ENCODE data around the gene RFWD3. TPM values are rescaled to one million over a fixed set of nuclear protein-coding genes. Genes with fewer than 3 reads are reported as not detected.

The RFWD3 gene
- total RNA-seq, 1 donor from 2014 or later, result 17.7 TPM

GRCh38 chr16:74699666-74700065 lies 33.0 kb upstream of the RFWD3 start:
- H3K27ac ChIP-seq (ENCODE audit: low read depth, low read length), result no peak overlapping the region
- peak overlapping the region in 2 of 3 donors; percentile 80 to 84 for H3K4me3 ChIP-seq (ENCODE audit: low read length in 3 of 3)
- H3K4me1 ChIP-seq (ENCODE audit: control insufficient read depth in 3 of 3, insufficient read depth in 3 of 3, low read length in 3 of 3), result peaks cover 8 to 13% (median 8%) of the 10 kb centered on the region in 3 donors

DNA sequence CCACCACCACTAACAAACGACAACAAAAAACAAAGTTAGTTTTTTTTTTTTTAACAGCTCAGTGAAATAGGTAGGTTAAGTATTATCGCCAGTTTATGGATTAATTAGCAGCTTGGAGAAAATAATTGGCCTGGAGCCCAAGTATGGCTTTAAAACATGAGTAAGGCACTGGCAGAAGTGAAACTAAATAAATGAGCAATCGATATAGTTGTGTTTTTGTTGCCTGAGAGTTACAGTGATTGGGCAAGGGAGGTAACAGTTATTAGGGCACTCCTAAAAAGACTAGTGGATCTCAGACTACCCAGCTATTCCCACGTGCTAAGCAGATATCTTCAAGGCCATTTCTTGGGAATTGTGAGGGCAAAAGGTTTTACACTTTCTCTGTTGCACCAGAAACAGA lies 31.5 kb upstream of the RFWD3 start:
- H3K9ac ChIP-seq (ENCODE audit: low read depth in 1 of 3, low read length in 3 of 3), result no peak overlapping the region
- H3K9me3 ChIP-seq (ENCODE audit: control insufficient read depth in 3 of 3, low read length in 3 of 3), result no peaks in the 10 kb centered on the region
- peaks cover 0 to 7% (median 4%) of the 10 kb centered on the region in 3 donors for H3K27me3 ChIP-seq (ENCODE audit: control insufficient read depth in 3 of 3, insufficient read depth in 3 of 3, low read length in 3 of 3)
- H3K27ac ChIP-seq (ENCODE audit: low read depth, low read length), result no peak overlapping the region
- H3K4me1 ChIP-seq (ENCODE audit: control insufficient read depth in 3 of 3, insufficient read depth in 3 of 3, low read length in 3 of 3), result peaks cover 8 to 13% (median 8%) of the 10 kb centered on the region in 3 donors
- H3K4me3 ChIP-seq (ENCODE audit: low read length in 3 of 3), result no peak overlapping the region
- H3K36me3 ChIP-seq (ENCODE audit: control insufficient read depth in 3 of 3, insufficient read depth in 3 of 3, low read length in 3 of 3), result no peaks in the 10 kb centered on the region

More at GRCh38 chr16:74699666-74700065, 33.0 kb upstream of the RFWD3 start:
- Histone ChIP-seq H3K9ac (ENCODE audit: low read depth in 1 of 3, low read length in 3 of 3) (no peak overlapping the region), H3K27me3 (ENCODE audit: control insufficient read depth in 3 of 3, insufficient read depth in 3 of 3, low read length in 3 of 3) (peaks cover 0 to 7% (median 4%) of the 10 kb centered on the region in 3 donors), H3K36me3 (ENCODE audit: control insufficient read depth in 3 of 3, insufficient read depth in 3 of 3, low read length in 3 of 3) (no peaks in the 10 kb centered on the region), H3K9me3 (ENCODE audit: control insufficient read depth in 3 of 3, low read length in 3 of 3) (no peaks in the 10 kb centered on the region)

- Histone ChIP-seq H3K9me3 (ENCODE audit: control insufficient read depth in 3 of 3, low read length in 3 of 3) (no peaks in the 10 kb centered on the region), H3K4me1 (ENCODE audit: control insufficient read depth in 3 of 3, insufficient read depth in 3 of 3, low read length in 3 of 3) (peaks cover 3 to 7% (median 7%) of the 10 kb centered on the region in 3 donors), H3K27me3 (ENCODE audit: control insufficient read depth in 3 of 3, insufficient read depth in 3 of 3, low read length in 3 of 3) (peaks cover 0 to 7% (median 4%) of the 10 kb centered on the region in 3 donors), H3K27ac (ENCODE audit: low read depth, low read length) (peak overlapping the region; percentile 4), H3K36me3 (ENCODE audit: control insufficient read depth in 3 of 3, insufficient read depth in 3 of 3, low read length in 3 of 3) (peaks cover 0 to 8% (median 5%) of the 10 kb centered on the region in 3 donors), H3K4me3 (ENCODE audit: low read length in 3 of 3) (peak overlapping the region; percentile 71 to 85 (median 84)), H3K9ac (ENCODE audit: low read depth in 1 of 3, low read length in 3 of 3) (peak overlapping the region; percentile 4 to 77 (median 71))
Measured at GRCh38 chr16:74695450-74696422, 29.1 kb upstream of the RFWD3 start.

GRCh38 chr16:74691093-74691855 lies 24.6 kb upstream of the RFWD3 start:
- H3K27ac ChIP-seq (ENCODE audit: low read depth, low read length), result no peak overlapping the region
- H3K9me3 ChIP-seq (ENCODE audit: control insufficient read depth in 3 of 3, low read length in 3 of 3), result no peaks in the 10 kb centered on the region
- H3K4me1 ChIP-seq (ENCODE audit: control insufficient read depth in 3 of 3, insufficient read depth in 3 of 3, low read length in 3 of 3), result no peaks in the 10 kb centered on the region
- H3K4me3 ChIP-seq (ENCODE audit: low read length in 3 of 3), result no peak overlapping the region
- H3K9ac ChIP-seq (ENCODE audit: low read depth in 1 of 3, low read length in 3 of 3), result no peak overlapping the region
- peaks cover 0 to 8% (median 5%) of the 10 kb centered on the region in 3 donors for H3K36me3 ChIP-seq (ENCODE audit: control insufficient read depth in 3 of 3, insufficient read depth in 3 of 3, low read length in 3 of 3)
- H3K27me3 ChIP-seq (ENCODE audit: control insufficient read depth in 3 of 3, insufficient read depth in 3 of 3, low read length in 3 of 3), result no peaks in the 10 kb centered on the region

- H3K4me1 ChIP-seq (ENCODE audit: control insufficient read depth in 3 of 3, insufficient read depth in 3 of 3, low read length in 3 of 3), result no peaks in the 10 kb centered on the region
- peaks cover 0 to 5% (median 2%) of the 10 kb centered on the region in 3 donors for H3K36me3 ChIP-seq (ENCODE audit: control insufficient read depth in 3 of 3, insufficient read depth in 3 of 3, low read length in 3 of 3)
- no peak overlapping the region for H3K27ac ChIP-seq (ENCODE audit: low read depth, low read length)
Measured at GRCh38 chr16:74682556-74682955, 15.9 kb upstream of the RFWD3 start.

DNA sequence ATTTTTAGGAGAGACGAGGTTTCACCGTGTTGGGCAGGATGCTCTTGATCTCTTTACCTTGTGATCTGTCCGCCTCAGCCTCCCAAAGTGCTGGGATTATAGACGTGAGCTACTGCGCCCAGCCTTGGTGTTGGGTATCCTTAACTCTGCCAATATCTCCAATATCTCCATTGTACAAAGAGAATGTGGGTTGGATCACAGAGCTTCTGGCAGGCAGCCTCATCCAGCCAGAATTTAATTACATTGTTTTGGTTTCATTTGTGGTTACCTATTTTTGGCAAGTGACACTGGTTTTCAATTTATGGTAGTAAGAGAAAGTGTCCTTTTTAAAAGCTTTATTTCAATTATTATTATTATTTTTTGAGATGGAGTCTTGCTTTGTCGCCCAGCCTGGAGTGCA lies 14.0 kb upstream of the RFWD3 start:
- H3K9ac ChIP-seq (ENCODE audit: low read depth in 1 of 3, low read length in 3 of 3), result no peak overlapping the region
- H3K27me3 ChIP-seq (ENCODE audit: control insufficient read depth in 3 of 3, insufficient read depth in 3 of 3, low read length in 3 of 3), result no peaks in the 10 kb centered on the region
- H3K36me3 ChIP-seq (ENCODE audit: control insufficient read depth in 3 of 3, insufficient read depth in 3 of 3, low read length in 3 of 3), result peaks cover 0 to 8% (median 4%) of the 10 kb centered on the region in 3 donors
- H3K4me1 ChIP-seq (ENCODE audit: control insufficient read depth in 3 of 3, insufficient read depth in 3 of 3, low read length in 3 of 3), result no peaks in the 10 kb centered on the region
- no peak overlapping the region for H3K4me3 ChIP-seq (ENCODE audit: low read length in 3 of 3)
- H3K27ac ChIP-seq (ENCODE audit: low read depth, low read length), result no peak overlapping the region
- no peaks in the 10 kb centered on the region for H3K9me3 ChIP-seq (ENCODE audit: control insufficient read depth in 3 of 3, low read length in 3 of 3)

More at GRCh38 chr16:74682556-74682955, 15.9 kb upstream of the RFWD3 start:
- Histone ChIP-seq H3K4me3 (ENCODE audit: low read length in 3 of 3) (no peak overlapping the region), H3K9me3 (ENCODE audit: control insufficient read depth in 3 of 3, low read length in 3 of 3) (no peaks in the 10 kb centered on the region), H3K27me3 (ENCODE audit: control insufficient read depth in 3 of 3, insufficient read depth in 3 of 3, low read length in 3 of 3) (no peaks in the 10 kb centered on the region), H3K9ac (ENCODE audit: low read depth in 1 of 3, low read length in 3 of 3) (no peak overlapping the region)

DNA sequence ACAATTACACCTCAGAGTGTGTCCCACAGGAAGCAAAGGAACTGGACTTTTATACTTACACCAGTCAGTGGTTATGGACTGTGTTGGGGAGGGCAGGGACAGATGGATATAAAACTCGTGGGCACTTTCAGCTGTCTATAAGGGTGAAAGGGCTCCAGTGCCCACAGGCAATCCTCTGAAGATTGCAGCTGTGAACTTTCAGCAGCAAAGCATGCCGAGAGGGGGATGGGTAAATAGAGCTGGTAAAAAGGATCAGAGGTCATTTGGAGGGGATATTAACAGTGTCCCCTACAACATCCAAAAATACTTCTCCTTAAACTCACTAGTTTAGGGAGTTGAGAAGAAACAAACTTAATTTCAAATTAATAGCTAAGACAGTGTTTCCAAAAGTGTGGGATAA lies 13.3 kb upstream of the RFWD3 start:
- Histone ChIP-seq H3K27ac (ENCODE audit: low read depth, low read length) (no peak overlapping the region), H3K36me3 (ENCODE audit: control insufficient read depth in 3 of 3, insufficient read depth in 3 of 3, low read length in 3 of 3) (peaks cover 4 to 8% (median 4%) of the 10 kb centered on the region in 3 donors), H3K9ac (ENCODE audit: low read depth in 1 of 3, low read length in 3 of 3) (no peak overlapping the region), H3K4me3 (ENCODE audit: low read length in 3 of 3) (no peak overlapping the region), H3K4me1 (ENCODE audit: control insufficient read depth in 3 of 3, insufficient read depth in 3 of 3, low read length in 3 of 3) (no peaks in the 10 kb centered on the region), H3K27me3 (ENCODE audit: control insufficient read depth in 3 of 3, insufficient read depth in 3 of 3, low read length in 3 of 3) (no peaks in the 10 kb centered on the region), H3K9me3 (ENCODE audit: control insufficient read depth in 3 of 3, low read length in 3 of 3) (no peaks in the 10 kb centered on the region)

DNA sequence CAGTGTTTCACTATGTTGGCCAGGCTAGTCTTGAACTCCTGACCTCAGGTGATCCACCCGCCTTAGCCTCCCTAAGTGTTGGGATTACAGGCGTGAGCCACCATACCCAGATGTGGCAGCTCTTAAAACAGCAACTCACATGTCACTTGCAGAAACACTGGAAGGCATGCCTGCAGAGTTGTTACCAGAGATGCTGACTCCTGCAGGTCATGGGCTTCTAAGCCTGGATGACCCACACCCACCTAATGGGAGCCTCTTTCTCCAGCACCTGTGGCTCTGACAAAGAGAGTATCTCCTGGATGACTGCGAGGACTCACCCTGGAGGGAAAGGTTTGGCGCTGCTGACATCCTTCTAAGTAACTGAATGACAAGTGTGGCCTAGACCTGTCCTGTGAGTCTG lies 11.2 kb upstream of the RFWD3 start:
- Histone ChIP-seq H3K27ac (ENCODE audit: low read depth, low read length) (no peak overlapping the region), H3K4me3 (ENCODE audit: low read length in 3 of 3) (no peak overlapping the region), H3K36me3 (ENCODE audit: control insufficient read depth in 3 of 3, insufficient read depth in 3 of 3, low read length in 3 of 3) (peaks cover 4 to 8% (median 4%) of the 10 kb centered on the region in 3 donors), H3K9ac (ENCODE audit: low read depth in 1 of 3, low read length in 3 of 3) (no peak overlapping the region), H3K9me3 (ENCODE audit: control insufficient read depth in 3 of 3, low read length in 3 of 3) (no peaks in the 10 kb centered on the region), H3K27me3 (ENCODE audit: control insufficient read depth in 3 of 3, insufficient read depth in 3 of 3, low read length in 3 of 3) (no peaks in the 10 kb centered on the region), H3K4me1 (ENCODE audit: control insufficient read depth in 3 of 3, insufficient read depth in 3 of 3, low read length in 3 of 3) (no peaks in the 10 kb centered on the region)

- Histone ChIP-seq H3K4me3 (ENCODE audit: low read length in 3 of 3) (no peak overlapping the region), H3K9me3 (ENCODE audit: control insufficient read depth in 3 of 3, low read length in 3 of 3) (no peaks in the 10 kb centered on the region), H3K4me1 (ENCODE audit: control insufficient read depth in 3 of 3, insufficient read depth in 3 of 3, low read length in 3 of 3) (no peaks in the 10 kb centered on the region), H3K27me3 (ENCODE audit: control insufficient read depth in 3 of 3, insufficient read depth in 3 of 3, low read length in 3 of 3) (no peaks in the 10 kb centered on the region), H3K9ac (ENCODE audit: low read depth in 1 of 3, low read length in 3 of 3) (no peak overlapping the region), H3K36me3 (ENCODE audit: control insufficient read depth in 3 of 3, insufficient read depth in 3 of 3, low read length in 3 of 3) (peaks cover 2 to 5% (median 4%) of the 10 kb centered on the region in 3 donors), H3K27ac (ENCODE audit: low read depth, low read length) (no peak overlapping the region)
Measured at GRCh38 chr16:74673876-74674275, 7.2 kb upstream of the RFWD3 start.

Data from skeletal muscle tissue (tissue), 4 donors.